CD4-positive, alpha-beta T cell treated with Interleukin-6 for 4 hours (primary cell): ENCODE data around the gene POLE.

Experiments
- DNase-seq: peaks from one replicate; pipeline ENCODE4 v3.0.0-alpha.2; 2020; ENCODE audit warnings: mixed read lengths

POLE gene

GRCh38 chr12:132687211-132688164 lies at the start of gene POLE, which contains the start of gene PXMP2:
Gene POLE (minus strand): TSS chr12:132687342. CDS start chr12:132687315, 27 bp downstream.
Gene PXMP2 (plus strand): TSS chr12:132687587. CDS start chr12:132687671, 84 bp downstream.
- peak; percentile 97 for DNase-seq

GRCh38 chr12:132736913-132737312 lies 49.8 kb upstream of the POLE start:
- no peak for DNase-seq

- no peak for DNase-seq
Measured at GRCh38 chr12:132736378-132736777, 49.2 kb upstream of the POLE start.

GRCh38 chr12:132735496-132735895 lies 48.4 kb upstream of the POLE start:
- no peak for DNase-seq

GRCh38 chr12:132734206-132734605 lies 47.1 kb upstream of the POLE start:
- DNase-seq = no peak

GRCh38 chr12:132731574-132731973 lies 44.4 kb upstream of the POLE start:
- DNase-seq = no peak

- no peak for DNase-seq
Measured at GRCh38 chr12:132730353-132730752, 43.2 kb upstream of the POLE start.

GRCh38 chr12:132729541-132730320 lies 42.6 kb upstream of the POLE start:
- no peak for DNase-seq

GRCh38 chr12:132728502-132728901 lies 41.4 kb upstream of the POLE start:
- no peak for DNase-seq

GRCh38 chr12:132727091-132727794 lies 40.1 kb upstream of the POLE start:
- DNase-seq = no peak

GRCh38 chr12:132726386-132726785 lies 39.2 kb upstream of the POLE start:
- no peak for DNase-seq

- no peak for DNase-seq
Measured at GRCh38 chr12:132724506-132725241, 37.5 kb upstream of the POLE start.

- DNase-seq = no peak
Measured at GRCh38 chr12:132723764-132724140, 36.6 kb upstream of the POLE start.

- DNase-seq = no peak
Measured at GRCh38 chr12:132723015-132723763, 36.0 kb upstream of the POLE start.

GRCh38 chr12:132720606-132721345 lies 33.6 kb upstream of the POLE start:
- DNase-seq = no peak

GRCh38 chr12:132719954-132720324 lies 32.8 kb upstream of the POLE start:
- DNase-seq = no peak

- DNase-seq = no peak
Measured at GRCh38 chr12:132719141-132719953, 32.2 kb upstream of the POLE start.

GRCh38 chr12:132718644-132719043 lies 31.5 kb upstream of the POLE start:
- DNase-seq = no peak

- no peak for DNase-seq
Measured at GRCh38 chr12:132717531-132718387, 30.6 kb upstream of the POLE start.
